ENCODE results near the gene GTF3C2. TPM values are rescaled to one million over a fixed set of nuclear protein-coding genes. Genes with fewer than 3 reads are reported as not detected.

GTF3C2 gene
- total and polyA plus RNA-seq, 3 experiments from 2014 or later: 43.5 to 81.7 (median 76.7) TPM

DNA sequence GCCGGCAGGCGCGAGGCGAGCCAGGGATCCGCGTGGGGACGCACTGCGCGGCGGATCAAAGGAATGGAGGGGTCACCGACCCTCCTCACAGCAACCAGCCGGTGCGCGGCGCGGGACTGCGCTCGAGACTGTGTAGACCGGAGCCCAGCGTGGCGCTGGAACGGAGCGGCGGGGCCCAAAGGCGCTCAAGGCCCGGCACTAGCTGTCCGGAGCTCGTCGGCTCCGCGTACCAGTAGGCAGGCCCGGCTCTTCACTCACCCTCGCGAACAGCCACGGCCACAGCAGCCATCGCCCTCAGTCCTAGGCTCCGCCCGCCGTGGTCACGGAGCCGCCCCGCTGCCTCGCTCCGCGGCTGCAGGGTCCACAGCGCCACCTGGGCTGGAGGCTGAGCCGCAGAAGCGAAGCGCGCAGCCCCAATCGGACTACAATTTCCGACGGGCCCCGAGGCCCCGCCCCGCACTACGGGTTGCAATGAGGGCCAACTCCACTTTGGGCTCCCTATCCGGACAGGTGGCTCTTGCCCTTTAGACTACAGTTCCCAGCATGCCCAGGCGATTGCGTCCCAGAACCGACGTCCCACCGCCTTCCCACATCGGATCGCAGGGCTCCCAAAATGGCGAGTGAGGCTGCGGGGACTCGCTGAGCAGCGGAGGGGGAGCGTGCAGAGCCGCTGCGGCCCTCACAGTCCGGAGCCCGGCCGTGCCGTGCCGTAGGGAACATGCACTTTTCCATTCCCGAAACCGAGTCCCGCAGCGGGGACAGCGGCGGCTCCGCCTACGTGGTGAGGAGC lies 13.7 kb upstream of the GTF3C2 start, which contains the start of the genes EIF2B4 and SNX17:
Gene EIF2B4, minus strand, starts transcription at position 313 of the 790 bp plus-strand sequence. Its CDS starts 24 bp downstream, at position 289.
Gene SNX17, plus strand, starts transcription at position 591 of the 790 bp plus-strand sequence. Its CDS starts 128 bp downstream, at position 719.
- Mint-ChIP-seq H3K27me3 (peaks cover 0 to 2% of the 10 kb centered on the region in 2 donors), H3K9me3 (no peaks in the 10 kb centered on the region), H3K4me3 (peak within 1 kb of the TSS; percentile 89 to 99 (median 97)), H3K4me1 (peaks cover 42 to 50% (median 44%) of the 10 kb centered on the region in 3 donors), H3K36me3 (peaks cover 6 to 82% (median 16%) of the 10 kb centered on the region in 3 donors), H3K27ac (peak within 1 kb of the TSS; percentile 82 to 100 (median 98))
- CTCF ChIA-PET: interaction anchor here (0.9 to 3.9 kb wide), 13 partner anchors 10 to 259 kb away, joined by 3 to 21 read pairs (median 5); partner anchors contain the start of genes CCDC121, GPN1, GTF3C2 and MPV17
- Histone ChIP-seq H3K27me3 (ENCODE audit: insufficient read depth, low read length, poor library complexity, severe bottlenecking) (no peaks in the 10 kb centered on the region), H3K4me1 (ENCODE audit: insufficient read depth, low read length) (peaks cover 35% of the 10 kb centered on the region), H3K36me3 (ENCODE audit: insufficient read depth, low read length) (peaks cover 57% of the 10 kb centered on the region), H3K4me3 (ENCODE audit: low read length) (peak within 1 kb of the TSS; percentile 92), H3K9me3 (ENCODE audit: low read length) (no peaks in the 10 kb centered on the region), H3K27ac (ENCODE audit: low read depth, low read length) (peak within 1 kb of the TSS; percentile 87)
- POLR2A ChIA-PET: interaction anchor here (0.6 to 2.1 kb wide), 5 partner anchors 9 to 16 kb away, joined by 3 to 12 read pairs (median 4); partner anchors contain the start of genes GTF3C2 and ZNF513
- DNase-seq: peak; percentile 98 to 100 (median 99)

DNA sequence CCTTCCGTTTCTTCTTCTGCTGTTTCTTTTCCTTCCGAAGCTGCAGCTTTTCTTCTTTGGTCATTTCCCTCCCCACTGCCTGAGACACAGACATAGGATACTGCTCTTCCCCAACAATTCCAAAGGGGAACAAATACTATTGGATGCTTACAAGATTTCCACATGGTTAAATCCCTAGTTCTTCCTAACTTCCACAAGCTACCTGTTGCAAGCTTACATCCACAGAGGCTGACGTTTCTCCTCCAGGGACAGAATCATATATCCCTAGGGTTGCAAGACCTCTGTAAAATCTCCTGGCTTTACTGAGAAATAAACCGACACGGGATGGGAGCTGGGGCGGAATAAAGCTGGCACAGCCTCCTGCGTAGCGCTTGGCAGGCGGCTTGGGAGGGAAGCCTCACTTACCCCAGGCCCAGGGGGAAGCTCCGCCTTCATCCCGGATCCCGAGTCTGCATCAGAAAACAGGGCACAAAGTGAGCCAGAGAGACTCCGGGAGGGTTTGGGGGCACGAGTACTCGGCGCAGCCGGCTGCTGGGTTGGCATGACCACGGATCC lies 13.0 kb upstream of the GTF3C2 start:
- POLR2A ChIA-PET: interaction anchor here (0.6 to 2.1 kb wide), 6 partner anchors 10 to 41 kb away, joined by 3 to 12 read pairs (median 4); partner anchors contain the start of genes GTF3C2 and ZNF513

DNA sequence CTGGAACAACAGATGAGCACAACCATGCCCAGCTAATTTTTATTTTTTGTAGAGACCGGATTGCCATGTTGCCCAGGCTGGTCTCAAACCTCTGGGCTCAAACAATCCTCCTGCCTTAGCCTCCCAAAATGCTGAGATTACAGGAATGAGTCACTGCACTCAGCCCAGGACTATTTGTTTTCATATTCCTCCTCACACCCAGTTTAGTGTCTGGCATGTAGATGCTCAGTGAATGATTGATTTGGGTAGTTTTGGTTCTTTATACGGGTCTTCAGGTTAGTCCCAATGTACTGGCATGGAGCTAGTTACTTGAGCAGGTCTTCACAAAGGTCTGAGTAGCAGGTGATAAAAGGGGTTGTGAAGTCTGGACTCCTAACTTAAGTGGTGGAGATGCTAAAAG lies 7.4 kb upstream of the GTF3C2 start:
- Mint-ChIP-seq H3K4me3 (peak overlapping the region in 1 of 7 donors; percentile 44), H3K27ac (peak overlapping the region in 1 of 8 donors; percentile 31), H3K27me3 (no peaks in the 10 kb centered on the region), H3K36me3 (peaks cover 0 to 46% (median 6%) of the 10 kb centered on the region in 3 donors), H3K9me3 (no peaks in the 10 kb centered on the region), H3K4me1 (peaks cover 11 to 17% (median 16%) of the 10 kb centered on the region in 3 donors)
- H3K4me3 ChIP-seq (ENCODE audit: low read length): no peak overlapping the region
- H3K4me1 ChIP-seq (ENCODE audit: insufficient read depth, low read length): peaks cover 8% of the 10 kb centered on the region
- no peaks in the 10 kb centered on the region for H3K9me3 ChIP-seq (ENCODE audit: low read length)
- ChIA-PET POLR2A (no interaction called here), CTCF (interaction anchor here (0.9 to 1.2 kb wide), 2 partner anchors 15 to 60 kb away, joined by 3 read pairs; no protein-coding TSS in a partner anchor)
- peaks cover 38% of the 10 kb centered on the region for H3K36me3 ChIP-seq (ENCODE audit: insufficient read depth, low read length)
- H3K27me3 ChIP-seq (ENCODE audit: insufficient read depth, low read length, poor library complexity, severe bottlenecking): no peaks in the 10 kb centered on the region
- H3K27ac ChIP-seq (ENCODE audit: low read depth, low read length): no peak overlapping the region
- DNase-seq: no peak

More for the DNA sequence above, 13.0 kb upstream of the GTF3C2 start:
- peaks cover 38 to 50% (median 44%) of the 10 kb centered on the region in 3 donors for H3K4me1 Mint-ChIP-seq
- H3K27ac Mint-ChIP-seq: peak overlapping the region; percentile 48 to 100 (median 93)
- CTCF ChIA-PET: interaction anchor here (0.9 to 3.9 kb wide), 12 partner anchors 9 to 259 kb away, joined by 3 to 21 read pairs (median 6); partner anchors contain the start of genes CCDC121, GPN1, GTF3C2 and MPV17
- peak overlapping the region; percentile 89 to 99 (median 97) for H3K4me3 Mint-ChIP-seq
- no peak for DNase-seq
- peaks cover 53% of the 10 kb centered on the region for H3K36me3 ChIP-seq (ENCODE audit: insufficient read depth, low read length)
- peaks cover 0 to 2% of the 10 kb centered on the region in 2 donors for H3K27me3 Mint-ChIP-seq
- no peaks in the 10 kb centered on the region for H3K9me3 Mint-ChIP-seq
- peak overlapping the region; percentile 87 for H3K27ac ChIP-seq (ENCODE audit: low read depth, low read length)
- peak overlapping the region; percentile 92 for H3K4me3 ChIP-seq (ENCODE audit: low read length)
- peaks cover 35% of the 10 kb centered on the region for H3K4me1 ChIP-seq (ENCODE audit: insufficient read depth, low read length)
- H3K9me3 ChIP-seq (ENCODE audit: low read length): no peaks in the 10 kb centered on the region
- peaks cover 6 to 79% (median 12%) of the 10 kb centered on the region in 3 donors for H3K36me3 Mint-ChIP-seq
- H3K27me3 ChIP-seq (ENCODE audit: insufficient read depth, low read length, poor library complexity, severe bottlenecking): no peaks in the 10 kb centered on the region

DNA sequence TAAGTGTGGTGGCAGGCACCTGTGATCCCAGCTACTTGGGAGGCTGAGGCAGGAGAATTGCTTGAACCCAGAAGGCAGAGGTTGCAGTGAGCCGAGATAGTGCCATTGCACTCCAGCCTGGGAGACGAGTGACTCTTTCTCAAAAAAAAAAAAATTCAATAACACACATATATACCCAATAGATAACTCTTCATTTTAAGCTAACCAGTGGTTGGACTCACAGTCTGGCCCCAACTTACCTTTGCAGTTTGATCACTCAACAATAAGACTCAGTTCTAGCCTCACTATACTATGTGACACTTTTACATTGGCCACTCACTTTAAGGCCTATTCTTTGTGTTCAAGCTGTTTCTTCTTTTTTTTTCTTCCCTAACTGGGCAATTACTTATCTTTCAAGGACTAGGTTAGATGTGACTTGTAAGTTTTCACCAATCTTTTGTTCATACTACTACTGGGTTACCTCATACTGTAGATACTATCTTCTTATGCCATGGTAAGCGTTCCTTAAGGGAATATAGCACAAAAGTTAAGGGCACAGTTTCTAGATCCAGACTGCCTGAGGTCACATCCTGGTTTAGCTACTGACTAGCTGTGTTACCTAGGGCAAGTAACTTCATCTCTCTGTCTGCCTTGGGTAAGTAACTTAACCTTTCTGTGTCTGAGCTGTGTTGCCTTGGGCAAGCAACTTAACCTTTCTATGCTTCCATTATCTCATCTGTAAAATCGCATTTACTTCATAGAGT lies 6.3 kb upstream of the GTF3C2 start:
- H3K4me3 ChIP-seq (ENCODE audit: low read length): no peak overlapping the region
- peaks cover 30% of the 10 kb centered on the region for H3K36me3 ChIP-seq (ENCODE audit: insufficient read depth, low read length)
- Mint-ChIP-seq H3K4me1 (peaks cover 14 to 17% (median 17%) of the 10 kb centered on the region in 3 donors), H3K27me3 (no peaks in the 10 kb centered on the region), H3K9me3 (no peaks in the 10 kb centered on the region), H3K27ac (no peak overlapping the region), H3K36me3 (peaks cover 0 to 41% (median 6%) of the 10 kb centered on the region in 3 donors), H3K4me3 (peak overlapping the region in 1 of 7 donors; percentile 21)
- no peak overlapping the region for H3K27ac ChIP-seq (ENCODE audit: low read depth, low read length)
- H3K9me3 ChIP-seq (ENCODE audit: low read length): no peaks in the 10 kb centered on the region
- H3K4me1 ChIP-seq (ENCODE audit: insufficient read depth, low read length): peaks cover 8% of the 10 kb centered on the region
- DNase-seq: no peak
- ChIA-PET CTCF (no interaction called here), POLR2A (no interaction called here)
- H3K27me3 ChIP-seq (ENCODE audit: insufficient read depth, low read length, poor library complexity, severe bottlenecking): no peaks in the 10 kb centered on the region

DNA sequence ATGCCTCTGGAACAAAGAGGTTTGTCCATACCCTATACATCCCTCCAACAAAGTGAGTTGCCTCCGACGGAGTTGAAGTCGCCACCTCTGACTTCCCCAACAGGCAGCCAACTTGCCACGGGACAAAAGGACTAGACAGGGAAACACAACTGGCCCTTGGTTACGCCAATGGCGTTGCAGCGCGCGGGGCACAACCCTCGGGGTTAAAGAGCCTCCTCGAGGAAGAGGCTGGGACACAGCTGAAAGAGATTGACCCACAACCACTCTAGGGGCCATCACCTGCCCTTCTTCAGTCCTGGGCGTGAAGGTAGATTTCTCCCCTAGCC lies 545 bp downstream of the GTF3C2 start:
- H3K27ac ChIP-seq (ENCODE audit: low read depth, low read length): peak overlapping the region; percentile 90
- H3K4me1 ChIP-seq (ENCODE audit: insufficient read depth, low read length): peaks cover 36% of the 10 kb centered on the region
- Mint-ChIP-seq H3K9me3 (no peaks in the 10 kb centered on the region), H3K4me3 (peak overlapping the region; percentile 93 to 100 (median 99)), H3K4me1 (peaks cover 47 to 68% (median 62%) of the 10 kb centered on the region in 3 donors), H3K27me3 (peaks cover 0 to 1% of the 10 kb centered on the region in 2 donors), H3K36me3 (peaks cover 0 to 25% (median 0%) of the 10 kb centered on the region in 3 donors), H3K27ac (peak overlapping the region; percentile 98 to 100 (median 99))
- H3K36me3 ChIP-seq (ENCODE audit: insufficient read depth, low read length): no peaks in the 10 kb centered on the region
- ChIA-PET CTCF (interaction anchor here (0.8 kb wide), 1 partner anchor 14 kb away, joined by 3 read pairs; the partner anchor contains the start of gene EIF2B4), POLR2A (interaction anchor here (0.6 to 1.7 kb wide), 5 partner anchors 14 to 1257 kb away, joined by 4 to 12 read pairs (median 8); partner anchors contain the start of genes EIF2B4, NRBP1, PPM1G and SNX17)
- H3K27me3 ChIP-seq (ENCODE audit: insufficient read depth, low read length, poor library complexity, severe bottlenecking): no peaks in the 10 kb centered on the region
- DNase-seq: peak in 1 of 5 donors; percentile 49
- peak overlapping the region; percentile 92 for H3K4me3 ChIP-seq (ENCODE audit: low read length)
- no peaks in the 10 kb centered on the region for H3K9me3 ChIP-seq (ENCODE audit: low read length)

DNA sequence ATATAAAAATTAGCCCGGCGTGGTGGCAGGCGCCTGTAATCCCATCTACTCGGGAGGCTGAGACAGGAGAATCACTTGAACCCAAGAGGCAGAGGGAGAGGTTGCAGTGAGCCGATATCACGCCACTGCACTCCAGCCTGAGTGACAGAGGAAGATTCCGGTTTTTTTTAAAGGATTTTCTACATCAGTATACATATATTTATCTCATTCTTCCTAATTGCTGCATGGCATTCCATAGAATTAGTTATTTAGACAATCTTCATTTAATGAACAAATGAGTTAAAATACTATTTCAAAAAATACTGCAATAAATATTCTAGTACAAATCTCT lies 2.0 kb downstream of the GTF3C2 start:
- CTCF ChIA-PET: interaction anchor here (2.4 kb wide), 1 partner anchor 15 kb away, joined by 6 read pairs; no protein-coding TSS in a partner anchor
- POLR2A ChIA-PET: interaction anchor here (0.6 to 1.7 kb wide), 2 partner anchors 11 to 15 kb away, joined by 5 read pairs; partner anchors contain the start of gene EIF2B4
- Histone ChIP-seq H3K4me3 (ENCODE audit: low read length) (no peak overlapping the region), H3K27ac (ENCODE audit: low read depth, low read length) (peak overlapping the region; percentile 34), H3K27me3 (ENCODE audit: insufficient read depth, low read length, poor library complexity, severe bottlenecking) (no peaks in the 10 kb centered on the region), H3K4me1 (ENCODE audit: insufficient read depth, low read length) (peaks cover 36% of the 10 kb centered on the region), H3K9me3 (ENCODE audit: low read length) (no peaks in the 10 kb centered on the region), H3K36me3 (ENCODE audit: insufficient read depth, low read length) (no peaks in the 10 kb centered on the region)
- peaks cover 0 to 1% of the 10 kb centered on the region in 2 donors for H3K27me3 Mint-ChIP-seq
- H3K9me3 Mint-ChIP-seq: no peaks in the 10 kb centered on the region
- peak overlapping the region in 6 of 7 donors; percentile 27 to 100 (median 62) for H3K4me3 Mint-ChIP-seq
- H3K4me1 Mint-ChIP-seq: peaks cover 53 to 77% (median 69%) of the 10 kb centered on the region in 3 donors
- DNase-seq: no peak
- peak overlapping the region in 4 of 8 donors; percentile 15 to 98 (median 73) for H3K27ac Mint-ChIP-seq
- peaks cover 0 to 32% (median 3%) of the 10 kb centered on the region in 3 donors for H3K36me3 Mint-ChIP-seq
